NCI-H510A (cell line): Measurements from ENCODE around the gene BRIX1.
"Not testable (repeated sequence)": the region's sequence is repeated elsewhere in the genome, so short reads cannot be mapped to it uniquely, and the experiment has no call there.

Source experiments
- DNase-seq: peaks from one replicate; lab custom pipeline; 2025; lab: John Stamatoyannopoulos, UW

The BRIX1 gene

DNA sequence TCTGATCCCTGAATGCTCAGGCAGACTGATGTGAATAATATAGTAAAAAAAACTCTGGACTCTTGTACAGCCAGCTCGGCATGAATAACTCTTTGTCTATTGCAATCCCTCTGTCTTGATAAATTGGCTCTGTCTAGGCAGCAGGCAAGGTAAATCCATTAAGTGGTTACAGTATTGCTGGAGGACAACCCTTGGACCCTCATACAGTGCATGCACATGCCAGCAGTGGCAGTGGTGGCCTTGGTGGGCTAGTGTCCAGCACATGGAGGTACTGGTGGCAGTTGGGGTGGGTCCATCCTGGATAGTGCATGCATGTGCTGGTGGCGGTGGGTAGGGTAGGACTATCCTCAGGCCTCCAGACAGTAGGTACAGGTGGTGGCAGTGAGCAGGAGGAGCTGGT is 52.7 kb downstream of the BRIX1 start:
- DNase-seq, result no peak

DNA sequence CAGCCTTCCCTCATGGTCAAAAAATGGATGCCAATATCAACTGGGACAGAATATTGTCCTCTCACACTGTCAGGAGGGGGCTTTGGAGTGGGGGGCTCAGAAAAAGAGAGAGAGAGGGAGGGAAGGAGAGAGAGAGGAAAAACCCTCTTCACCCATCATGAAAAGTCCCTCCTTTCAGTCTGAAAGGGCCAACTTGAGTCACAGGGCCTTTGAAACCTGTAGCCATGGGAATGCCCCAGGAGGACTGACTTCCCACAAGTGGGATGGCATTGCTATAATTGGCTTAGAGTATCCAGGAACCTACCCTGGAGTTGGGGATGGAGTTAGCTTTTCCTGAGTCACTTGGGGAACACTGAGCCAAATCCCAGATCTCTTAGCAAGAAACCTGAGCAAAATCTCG is 55.0 kb downstream of the BRIX1 start:
- DNase-seq, result no peak

DNA sequence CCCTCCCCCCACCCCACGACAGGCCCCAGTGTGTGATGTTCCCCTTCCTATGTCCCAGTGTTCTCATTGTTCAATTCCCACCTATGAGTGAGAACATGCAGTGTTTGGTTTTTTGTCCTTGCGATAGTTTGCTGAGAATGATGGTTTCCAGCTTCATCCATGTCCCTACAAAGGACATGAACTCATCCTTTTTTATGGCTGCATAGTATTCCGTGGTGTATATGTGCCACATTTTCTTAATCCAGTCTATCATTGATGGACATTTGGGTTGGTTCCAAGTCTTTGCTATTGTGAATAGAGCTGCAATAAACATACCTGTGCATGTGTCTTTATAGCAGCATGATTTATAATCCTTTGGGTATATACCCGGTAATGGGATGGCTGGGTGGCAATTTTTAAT is 56.1 kb downstream of the BRIX1 start:
- DNase-seq, result not testable (repeated sequence)
